Measurements from ENCODE around the gene ADAMTSL5.

- TF ChIP-seq EP300 (IDR thresholded peaks at IDR 0.05; ENCODE audit: borderline replicate concordance) (no peak), NFIC (IDR thresholded peaks at IDR 0.05) (no peak), TAF1 (IDR thresholded peaks at IDR 0.05; ENCODE audit: low read depth) (no peak), RAD21 (IDR thresholded peaks at IDR 0.05; ENCODE audit: low read depth) (peak; percentile 15; the same call in 1 of the 2 replicates), REST (IDR thresholded peaks at IDR 0.05; ENCODE audit: low read depth) (no peak), MAX (IDR thresholded peaks at IDR 0.05) (peak; percentile 43; the same call in 1 of the 2 replicates), EGR1 (IDR thresholded peaks at IDR 0.05) (no peak), USF1 (IDR thresholded peaks at IDR 0.05) (peak; percentile 54), CREB1 (IDR thresholded peaks at IDR 0.05; ENCODE audit: low read depth) (no peak), TEAD4 (IDR thresholded peaks at IDR 0.05) (no peak), TCF12 (IDR thresholded peaks at IDR 0.05; ENCODE audit: low read depth) (no peak), FOXM1 (IDR thresholded peaks at IDR 0.05; ENCODE audit: borderline replicate concordance, low read depth) (no peak)
Measured at GRCh38 chr19:1471515-1472160, 41.2 kb downstream of the ADAMTSL5 start.
